A673 (cell line): Measurements from ENCODE around the gene GOLGA5.

Source experiments
- CTCF ChIP-seq: fragments of 300-800, 200-600 bp; sonication (generic); conservative IDR thresholded peaks from 2 replicates; pipeline ENCODE4 v1.5.1; 2017; ENCODE audit warnings: low read depth, mild to moderate bottlenecking, antibody characterized with exemption, low read length, moderate library complexity, mixed read lengths
- EZH2 ChIP-seq: fragments of 200-600 bp; sonication (generic); IDR thresholded peaks from 2 replicates; pipeline ENCODE4 v1.6.1; 2017; ENCODE audit warnings: borderline replicate concordance, low read depth, mild to moderate bottlenecking, mixed read lengths, antibody characterized with exemption, low read length; ENCODE audit not compliant: poor library complexity, severe bottlenecking

- TF ChIP-seq CTCF = no peak
- no peak for TF ChIP-seq EZH2
These were observed 43.1 kb upstream of the GOLGA5 start for GRCh38 chr14:92750994-92751400.
